Trophoblast cell (in vitro differentiated cells and primary cell): Measurements from ENCODE around the gene TTC21B.
"Not testable (repeated sequence)": the region's sequence is repeated elsewhere in the genome, so short reads cannot be mapped to it uniquely, and the experiment has no call there.

ENCODE experiments used
- DNase-seq, 2 donors: peaks; one replicate each; pipeline ENCODE4 v3.0.0-alpha.2; 2016
- H2AFZ ChIP-seq: 2 replicates; pipeline ENCODE4 v1.6.1; 2013; ENCODE audit warnings: low read length, moderate library complexity, mild to moderate bottlenecking; ENCODE audit not compliant: insufficient read depth, poor library complexity
- H2AK5ac ChIP-seq: 2 replicates; pipeline ENCODE4 v1.6.1; 2013; ENCODE audit warnings: mild to moderate bottlenecking, low read length
- H2BK120ac ChIP-seq: 2 replicates; pipeline ENCODE4 v1.6.1; 2013; ENCODE audit warnings: low read length, mild to moderate bottlenecking, moderate library complexity; ENCODE audit not compliant: insufficient read depth, poor library complexity
- H2BK12ac ChIP-seq: 2 replicates; pipeline ENCODE4 v1.6.1; 2013; ENCODE audit warnings: mild to moderate bottlenecking, low read length, moderate library complexity
- H2BK5ac ChIP-seq: 2 replicates; pipeline ENCODE4 v1.6.1; 2013; ENCODE audit warnings: low read length, low read depth, moderate library complexity, mild to moderate bottlenecking; ENCODE audit not compliant: poor library complexity
- H3K14ac ChIP-seq: 2 replicates; pipeline ENCODE4 v1.6.1; 2013; ENCODE audit warnings: mild to moderate bottlenecking, low read length
- H3K18ac ChIP-seq: 2 replicates; pipeline ENCODE4 v1.6.1; 2013; ENCODE audit warnings: mild to moderate bottlenecking, low read length
- H3K23ac ChIP-seq: 2 replicates; pipeline ENCODE4 v1.6.1; 2013; ENCODE audit warnings: low read length
- H3K27ac ChIP-seq: 2 replicates; pipeline ENCODE4 v1.5.1; 2013; ENCODE audit warnings: low read depth, mild to moderate bottlenecking, inconsistent platforms, low read length, moderate library complexity
- H3K27me3 ChIP-seq: 2 replicates; pipeline ENCODE4 v1.6.1; 2013; ENCODE audit warnings: inconsistent platforms, mild to moderate bottlenecking, low read length, moderate library complexity; ENCODE audit not compliant: insufficient read depth
- H3K36me3 ChIP-seq, 2 experiments: 1 replicate in 1 of 2; 2 replicates in 1 of 2; pipeline ENCODE4 v1.6.1; 2013; ENCODE audit warnings: low read length in 2 of 2, mild to moderate bottlenecking in 2 of 2, moderate library complexity in 1 of 2; ENCODE audit not compliant: insufficient read depth in 2 of 2, control insufficient read depth in 1 of 2
- H3K4ac ChIP-seq: 2 replicates; pipeline ENCODE4 v1.6.1; 2013; ENCODE audit warnings: low read depth, mild to moderate bottlenecking, low read length, moderate library complexity
- H3K4me1 ChIP-seq, 2 experiments: 1 replicate in 1 of 2; 2 replicates in 1 of 2; pipeline ENCODE4 v1.6.1; 2013; ENCODE audit warnings: low read length in 2 of 2, mild to moderate bottlenecking in 2 of 2, moderate library complexity in 1 of 2; ENCODE audit not compliant: insufficient read depth in 2 of 2, control insufficient read depth in 1 of 2
- H3K4me2 ChIP-seq: 2 replicates; pipeline ENCODE4 v1.6.1; 2013; ENCODE audit warnings: inconsistent platforms, mild to moderate bottlenecking, low read length, moderate library complexity
- H3K4me3 ChIP-seq: 2 replicates; pipeline ENCODE4 v1.5.1; 2013; ENCODE audit warnings: mild to moderate bottlenecking, low read depth, low read length, inconsistent platforms
- H3K79me1 ChIP-seq: one replicate; pipeline ENCODE4 v1.6.1; 2013; ENCODE audit warnings: low read length
- H3K79me2 ChIP-seq: 2 replicates; pipeline ENCODE4 v1.6.1; 2013; ENCODE audit warnings: low read length, mild to moderate bottlenecking; ENCODE audit not compliant: control insufficient read depth, insufficient read depth, poor library complexity
- H3K9ac ChIP-seq: 2 replicates; pipeline ENCODE4 v1.6.1; 2013; ENCODE audit warnings: mild to moderate bottlenecking, low read length
- H3K9me3 ChIP-seq: 2 replicates; pipeline ENCODE4 v1.6.1; 2013; ENCODE audit warnings: low read depth, mild to moderate bottlenecking, control low read depth, inconsistent platforms, low read length; ENCODE audit not compliant: insufficient read depth
- H4K12ac ChIP-seq: 2 replicates; pipeline ENCODE4 v1.6.1; 2013; ENCODE audit warnings: low read depth, mild to moderate bottlenecking, low read length, moderate library complexity
- H4K8ac ChIP-seq: 2 replicates; pipeline ENCODE4 v1.6.1; 2013; ENCODE audit warnings: low read depth, mild to moderate bottlenecking, low read length, moderate library complexity
- H4K91ac ChIP-seq: one replicate; pipeline ENCODE4 v1.6.1; 2013; ENCODE audit warnings: low read depth, mild to moderate bottlenecking, low read length, moderate library complexity
- WGBS: extraction: QIAGEN DNeasy Blood & Tissue Kit; methylation state at CpG from one replicate; pipeline ENCODE4 v1.1.7; 2013; ENCODE audit warnings: missing lambda C conversion rate; ENCODE audit not compliant: insufficient read length, insufficient coverage; ENCODE audit errors: extremely low coverage; 5-methylcytosine and 5-hydroxymethylcytosine counted together

TTC21B gene

DNA sequence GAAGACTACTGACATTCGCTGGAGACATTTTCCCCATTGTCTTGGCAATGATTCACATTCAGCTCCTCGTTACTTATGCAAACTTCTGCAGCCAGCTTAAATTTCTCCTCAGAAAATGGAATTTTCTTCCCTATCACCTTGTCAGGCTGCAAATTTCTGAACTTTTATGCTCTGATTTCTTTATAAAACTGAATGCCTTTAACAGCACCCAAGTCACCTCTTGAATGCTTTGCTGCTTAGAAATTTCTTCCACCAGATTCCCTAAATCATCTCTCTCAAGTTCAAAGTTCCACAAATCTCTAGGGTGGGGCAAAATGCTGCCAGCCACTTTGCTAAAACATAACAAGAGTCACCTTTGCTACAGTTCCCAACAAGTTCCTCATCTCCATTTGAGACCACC is 92.5 kb downstream of the TTC21B start:
- H4K8ac ChIP-seq, H3K23ac ChIP-seq, H3K9ac ChIP-seq, H3K27ac ChIP-seq, H3K79me1 ChIP-seq, H3K4me3 ChIP-seq, DNase-seq, H2BK5ac ChIP-seq, H2AK5ac ChIP-seq, H3K14ac ChIP-seq, H3K4me1 ChIP-seq, H3K36me3 ChIP-seq, H3K79me2 ChIP-seq, H3K9me3 ChIP-seq, H3K27me3 ChIP-seq, H2BK120ac ChIP-seq, H4K91ac ChIP-seq, H3K4ac ChIP-seq, H3K18ac ChIP-seq, H3K4me2 ChIP-seq, H2AFZ ChIP-seq, H2BK12ac ChIP-seq, H4K12ac ChIP-seq: not testable (repeated sequence)
- WGBS, result no CpG with 5 or more reads among the region's 2 CpGs

DNA sequence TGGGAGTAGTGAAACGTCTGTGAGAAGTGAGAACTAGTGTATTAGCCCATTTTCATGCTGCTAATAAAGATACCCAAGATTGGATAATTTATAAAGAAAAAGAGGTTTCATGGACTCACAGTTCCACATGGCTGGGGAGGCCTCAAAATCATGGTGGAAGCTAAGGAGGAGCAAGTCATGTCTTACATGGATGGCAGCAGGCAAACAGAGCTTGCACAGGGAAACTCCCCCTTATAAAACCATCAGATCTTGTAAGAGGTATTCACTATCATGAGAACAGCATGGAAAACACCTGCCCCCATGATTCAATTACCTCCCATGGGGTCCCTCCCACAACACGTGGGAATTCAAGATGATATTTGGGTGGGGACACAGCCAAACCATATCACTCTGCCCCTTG is 93.9 kb downstream of the TTC21B start:
- H3K9me3 ChIP-seq, H3K4me3 ChIP-seq, H3K4me1 ChIP-seq, H3K4ac ChIP-seq, H3K9ac ChIP-seq, H3K23ac ChIP-seq, H3K14ac ChIP-seq, DNase-seq, H4K8ac ChIP-seq, H3K18ac ChIP-seq, H3K36me3 ChIP-seq, H2AK5ac ChIP-seq, H3K27me3 ChIP-seq, H2BK5ac ChIP-seq, H3K27ac ChIP-seq, H4K91ac ChIP-seq, H3K4me2 ChIP-seq, H2BK12ac ChIP-seq, H2BK120ac ChIP-seq, H4K12ac ChIP-seq, H3K79me2 ChIP-seq, H2AFZ ChIP-seq, H3K79me1 ChIP-seq: not testable (repeated sequence)
- WGBS, result no CpG with 5 or more reads among the region's 2 CpGs

DNA sequence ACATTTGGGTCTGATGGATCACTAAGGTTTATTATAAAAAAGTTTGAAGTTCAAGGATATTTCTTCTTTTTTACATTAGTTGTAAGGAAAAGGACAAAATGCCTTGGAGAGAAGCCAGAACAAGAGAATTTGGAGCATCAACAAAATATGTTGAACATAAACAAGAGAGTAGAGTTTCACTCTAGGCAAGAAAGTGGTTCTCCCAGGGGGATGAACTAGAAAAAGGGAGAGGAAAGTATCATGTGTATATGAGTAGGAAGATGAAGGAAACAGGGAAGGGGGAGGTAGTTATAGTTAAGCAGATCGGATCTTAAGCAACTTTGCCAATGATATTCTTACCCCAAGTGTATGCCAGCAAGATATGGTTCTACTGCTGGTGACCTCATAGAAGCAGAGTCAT is 95.7 kb downstream of the TTC21B start:
- Histone ChIP-seq H3K23ac (no peak overlapping the region), H4K91ac (no peak overlapping the region), H3K4me1 (no peaks in the 10 kb centered on the region), H3K4me3 (no peak overlapping the region), H2BK5ac (no peak overlapping the region), H3K4me2 (no peak overlapping the region), H3K9me3 (peaks cover 7% of the 10 kb centered on the region), H4K12ac (no peak overlapping the region), H3K36me3 (peaks cover 0 to 6% of the 10 kb centered on the region in 2 experiments), H3K9ac (no peak overlapping the region), H2BK120ac (no peak overlapping the region), H3K27ac (no peak overlapping the region), H3K18ac (no peak overlapping the region), H3K79me2 (no peaks in the 10 kb centered on the region), H2BK12ac (no peak overlapping the region), H3K14ac (no peak overlapping the region), H2AK5ac (no peak overlapping the region), H4K8ac (no peak overlapping the region), H3K4ac (no peak overlapping the region), H3K27me3 (no peaks in the 10 kb centered on the region), H3K79me1 (no peaks in the 10 kb centered on the region), H2AFZ (no peak overlapping the region)
- no CpG with 5 or more reads among the region's 1 CpG for WGBS
- no peak for DNase-seq

DNA sequence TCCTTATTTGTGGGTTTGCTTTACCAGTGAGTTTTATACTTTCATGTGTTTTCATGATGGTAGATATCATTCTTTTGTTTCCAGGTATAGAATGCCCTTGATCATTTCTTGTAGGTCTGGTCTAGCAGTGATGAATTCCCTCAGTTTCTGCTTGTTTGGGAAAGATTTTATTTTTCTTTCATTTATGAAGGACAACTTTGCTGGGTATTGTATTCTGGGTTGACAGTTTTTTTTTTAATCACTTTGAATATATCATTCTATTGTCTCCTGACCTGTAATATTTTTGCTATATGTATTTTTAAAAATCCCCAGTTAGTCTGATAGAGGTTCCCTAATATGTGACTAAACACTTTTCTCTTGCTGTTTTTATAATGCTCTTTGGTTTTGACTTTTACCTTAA is 101.2 kb downstream of the TTC21B start:
- Histone ChIP-seq H3K18ac (no peak overlapping the region), H3K79me1 (no peaks in the 10 kb centered on the region), H3K23ac (no peak overlapping the region), H3K9ac (no peak overlapping the region), H3K27me3 (no peaks in the 10 kb centered on the region), H3K79me2 (no peaks in the 10 kb centered on the region), H3K36me3 (peaks cover 0 to 6% of the 10 kb centered on the region in 2 experiments), H2AK5ac (no peak overlapping the region), H3K4ac (no peak overlapping the region), H3K14ac (no peak overlapping the region), H4K91ac (no peak overlapping the region), H3K4me2 (no peak overlapping the region), H3K27ac (no peak overlapping the region), H2BK5ac (no peak overlapping the region), H4K8ac (no peak overlapping the region), H3K4me1 (no peaks in the 10 kb centered on the region), H2BK12ac (no peak overlapping the region), H2AFZ (no peak overlapping the region), H3K4me3 (no peak overlapping the region), H3K9me3 (peaks cover 5% of the 10 kb centered on the region), H2BK120ac (no peak overlapping the region), H4K12ac (no peak overlapping the region)
- DNase-seq, result no peak
